ENCODE measurements around the gene ZNF892. TPM values are rescaled to one million over a fixed set of nuclear protein-coding genes. Genes with fewer than 3 reads are reported as not detected.

Gene ZNF892
- polyA plus RNA-seq, 3 donors: 0.15 to 0.73 (median 0.23) TPM

GRCh38 chr2:95165030-95165370 lies 42.3 kb upstream of the ZNF892 start:
- peak in 1 of 3 donors; percentile 6 for DNase-seq
- Mint-ChIP-seq H3K27me3 (ENCODE audit: low read depth in 3 of 3) (peaks cover 0 to 7% (median 0%) of the 10 kb centered on the region in 3 donors), H3K36me3 (no peaks in the 10 kb centered on the region), H3K4me3 (peak overlapping the region; percentile 99 to 100), H3K27ac (peak overlapping the region; percentile 95 to 97 (median 97)), H3K9me3 (peaks cover 2 to 17% (median 8%) of the 10 kb centered on the region in 7 donors), H3K4me1 (peaks cover 19% of the 10 kb centered on the region)
- Histone ChIP-seq H2AFZ (ENCODE audit: insufficient read depth, low read depth, low read length, poor library complexity, severe bottlenecking) (peak overlapping the region; percentile 98), H3K36me3 (replicated peaks in 1 of 2; ENCODE audit: control insufficient read depth in 1 of 2, insufficient read depth in 2 of 2, low read length in 2 of 2) (no peaks in the 10 kb centered on the region), H3K9ac (ENCODE audit: insufficient read depth, low read length, poor library complexity, severe bottlenecking) (peak overlapping the region; percentile 93), H4K20me1 (ENCODE audit: insufficient read depth, low read length) (no peaks in the 10 kb centered on the region), H3K79me2 (ENCODE audit: insufficient read depth, low read length) (peaks cover 8% of the 10 kb centered on the region), H3K4me3 (replicated peaks in 1 of 3; ENCODE audit: low read depth in 2 of 3, low read length in 3 of 3) (peak overlapping the region; percentile 78 to 97 (median 96)), H3K9me3 (replicated peaks in 1 of 2; ENCODE audit: control insufficient read depth in 1 of 2, insufficient read depth in 1 of 2, low read length in 2 of 2) (no peaks in the 10 kb centered on the region), H3K4me2 (replicated peaks; ENCODE audit: extremely low read depth, low read length, poor library complexity, severe bottlenecking) (peak overlapping the region; percentile 92), H3K27ac (ENCODE audit: low read depth in 1 of 2, low read length in 2 of 2) (peak overlapping the region; percentile 92 to 99), H3K27me3 (ENCODE audit: control insufficient read depth in 2 of 2, insufficient read depth in 2 of 2, low read length in 2 of 2) (no peaks in the 10 kb centered on the region), H3K4me1 (ENCODE audit: control insufficient read depth in 1 of 2, insufficient read depth in 2 of 2, low read length in 2 of 2) (peaks cover 16 to 19% of the 10 kb centered on the region in 2 donors)
- under 1% methylated on average over 8 of the region's 9 CpGs for WGBS (ENCODE audit: insufficient coverage)
- intact Hi-C loops (cut with micrococcal nuclease): loop anchor here (2.0 to 5.0 kb wide), 5 partner anchors 42 to 238 kb away; partner anchors contain the start of genes FAHD2A (in 2 of the 2), ZNF892 (in 2 of the 2) and MRPS5 (in 1 of the 2)
- TF ChIP-seq CTCF (IDR thresholded peaks at IDR 0.05): no peak

- DNase-seq: peak; percentile 94 to 97 (median 96)
- Histone ChIP-seq H3K4me3 (replicated peaks in 1 of 3; ENCODE audit: low read depth in 2 of 3, low read length in 3 of 3) (peak within 1 kb of the TSS; percentile 78 to 97 (median 96)), H3K9me3 (replicated peaks in 1 of 2; ENCODE audit: control insufficient read depth in 1 of 2, insufficient read depth in 1 of 2, low read length in 2 of 2) (no peaks in the 10 kb centered on the region), H3K27me3 (ENCODE audit: control insufficient read depth in 2 of 2, insufficient read depth in 2 of 2, low read length in 2 of 2) (no peaks in the 10 kb centered on the region), H2AFZ (ENCODE audit: insufficient read depth, low read depth, low read length, poor library complexity, severe bottlenecking) (peak within 1 kb of the TSS; percentile 98), H3K9ac (ENCODE audit: insufficient read depth, low read length, poor library complexity, severe bottlenecking) (peak within 1 kb of the TSS; percentile 93), H3K4me2 (replicated peaks; ENCODE audit: extremely low read depth, low read length, poor library complexity, severe bottlenecking) (peak within 1 kb of the TSS; percentile 92), H3K79me2 (ENCODE audit: insufficient read depth, low read length) (peaks cover 8% of the 10 kb centered on the region), H3K36me3 (replicated peaks in 1 of 2; ENCODE audit: control insufficient read depth in 1 of 2, insufficient read depth in 2 of 2, low read length in 2 of 2) (no peaks in the 10 kb centered on the region), H4K20me1 (ENCODE audit: insufficient read depth, low read length) (no peaks in the 10 kb centered on the region), H3K27ac (ENCODE audit: low read depth in 1 of 2, low read length in 2 of 2) (peak within 1 kb of the TSS; percentile 92 to 99), H3K4me1 (ENCODE audit: control insufficient read depth in 1 of 2, insufficient read depth in 2 of 2, low read length in 2 of 2) (peaks cover 14 to 16% of the 10 kb centered on the region in 2 donors)
- no peak for TF ChIP-seq CTCF (IDR thresholded peaks at IDR 0.05)
- Mint-ChIP-seq H3K36me3 (no peaks in the 10 kb centered on the region), H3K9me3 (peaks cover 2 to 22% (median 8%) of the 10 kb centered on the region in 7 donors), H3K27ac (peak within 1 kb of the TSS; percentile 95 to 97 (median 97)), H3K4me3 (peak within 1 kb of the TSS; percentile 99 to 100), H3K27me3 (ENCODE audit: low read depth in 3 of 3) (peaks cover 0 to 6% (median 0%) of the 10 kb centered on the region in 3 donors), H3K4me1 (peaks cover 15% of the 10 kb centered on the region)
- under 1% methylated on average over 54 of the region's 56 CpGs for WGBS (ENCODE audit: insufficient coverage)
- intact Hi-C loops (cut with micrococcal nuclease): loop anchor here (2.0 to 5.0 kb wide), 5 partner anchors 42 to 237 kb away; partner anchors contain the start of genes FAHD2A (in 2 of the 2), ZNF892 (in 2 of the 2) and MRPS5 (in 1 of the 2)
These were observed 41.8 kb upstream of the ZNF892 start, which contains the start of gene ZNF2 for GRCh38 chr2:95165371-95166064. Gene ZNF2, plus strand, starts transcription at chr2:95165809. Its CDS starts 10,418 bp downstream, at chr2:95176227.

Measured in CD14-positive monocyte (primary cell).